Right atrium auricular region (tissue), 2 donors: Measurements from ENCODE around the gene PDE6G. TPM values are rescaled to one million over a fixed set of nuclear protein-coding genes. Genes with fewer than 3 reads are reported as not detected.

Experiments
- DNase-seq: peaks from one replicate; pipeline ENCODE4 v3.0.0-alpha.2; 2019; ENCODE audit warnings: low spot score
- H3K27ac ChIP-seq, 2 donors: fragments of 200-600 bp; sonication (generic); 1 replicate in 1 of 2; 2 replicates in 1 of 2; pipeline ENCODE4 v1.5.1; 2016 to 2019
- H3K27me3 ChIP-seq, 2 donors: fragments of 200-600 bp; sonication (generic); one replicate each; pipeline versions ENCODE4 v1.5.1 to v1.6.0; 2017 to 2019
- H3K36me3 ChIP-seq: fragments of 200-600 bp; sonication (generic); one replicate; pipeline ENCODE4 v1.5.1; 2016
- H3K4me1 ChIP-seq, 2 donors: fragments of 200-600 bp; sonication (generic); one replicate each; pipeline versions ENCODE4 v1.5.1 to v1.6.0; 2017 to 2019
- H3K4me3 ChIP-seq, 2 donors: fragments of 200-600 bp; sonication (generic); 1 replicate in 1 of 2; 2 replicates in 1 of 2; pipeline ENCODE4 v1.5.1; 2017 to 2019; ENCODE audit warnings: mild to moderate bottlenecking in 1 of 2, moderate library complexity in 1 of 2
- H3K9me3 ChIP-seq, 2 donors: fragments of 200-600 bp; sonication (generic); one replicate each; pipeline ENCODE4 v1.5.1; 2019
- CTCF ChIP-seq, 2 donors: fragments of 200-600 bp; sonication (generic); IDR thresholded peaks; one replicate each; pipeline ENCODE4 v1.5.1; 2019; ENCODE audit warnings: antibody characterized with exemption in 2 of 2
- total RNA-seq, 2 donors: library from RNA; depleted of rRNA; stranded (reverse); fragments of >200 nt; gene quantifications; one replicate each; pipeline ENCODE4 v1.1.0, GENCODE V29; 2016

The PDE6G gene
- total RNA-seq, 2 donors from 2014 or later: not detected

- Histone ChIP-seq H3K9me3 (no peaks in the 10 kb centered on the region), H3K4me1 (peaks cover 0 to 18% of the 10 kb centered on the region in 2 donors), H3K27me3 (no peaks in the 10 kb centered on the region), H3K36me3 (peaks cover 89% of the 10 kb centered on the region), H3K4me3 (no peak overlapping the region), H3K27ac (no peak overlapping the region)
- no peak for TF ChIP-seq CTCF (IDR thresholded peaks at IDR 0.05)
- no peak for DNase-seq
These were observed 38.9 kb upstream of the PDE6G start for GRCh38 chr17:81695211-81695610.

GRCh38 chr17:81694810-81695209 lies 38.5 kb upstream of the PDE6G start:
- peaks cover 93% of the 10 kb centered on the region for H3K36me3 ChIP-seq
- no peak overlapping the region for H3K4me3 ChIP-seq
- H3K9me3 ChIP-seq: no peaks in the 10 kb centered on the region
- no peak for TF ChIP-seq CTCF (IDR thresholded peaks at IDR 0.05)
- no peaks in the 10 kb centered on the region for H3K27me3 ChIP-seq
- DNase-seq: no peak
- peaks cover 0 to 18% of the 10 kb centered on the region in 2 donors for H3K4me1 ChIP-seq
- H3K27ac ChIP-seq: no peak overlapping the region

- H3K9me3 ChIP-seq: no peaks in the 10 kb centered on the region
- no peaks in the 10 kb centered on the region for H3K27me3 ChIP-seq
- no peak for TF ChIP-seq CTCF (IDR thresholded peaks at IDR 0.05)
- no peak for DNase-seq
- H3K4me3 ChIP-seq: no peak overlapping the region
- H3K36me3 ChIP-seq: peaks cover 93% of the 10 kb centered on the region
- peaks cover 0 to 18% of the 10 kb centered on the region in 2 donors for H3K4me1 ChIP-seq
- no peak overlapping the region for H3K27ac ChIP-seq
These were observed 37.3 kb upstream of the PDE6G start for GRCh38 chr17:81693509-81694210.

DNA sequence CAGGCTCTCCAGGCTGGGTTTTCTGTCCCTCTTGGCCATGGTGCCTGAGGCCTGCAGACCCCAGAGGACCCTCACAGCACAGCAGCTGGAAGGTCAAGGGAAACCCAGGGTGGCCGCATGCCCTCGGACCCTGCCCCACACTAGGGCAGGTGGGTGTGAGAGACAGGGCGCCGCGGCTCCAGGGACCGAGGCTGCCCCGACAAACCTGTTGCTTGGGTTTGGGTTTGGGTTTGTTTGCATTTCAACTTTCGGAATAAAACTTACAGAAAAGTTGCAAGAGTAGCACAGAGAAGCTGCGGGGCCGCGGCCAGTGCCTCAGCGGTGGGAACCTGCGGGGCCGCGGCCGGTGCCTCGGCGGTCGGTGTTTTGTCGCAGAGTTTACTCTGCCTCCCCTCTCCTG lies 35.3 kb upstream of the PDE6G start:
- Histone ChIP-seq H3K4me1 (peaks cover 0 to 2% of the 10 kb centered on the region in 2 donors), H3K4me3 (no peak overlapping the region), H3K36me3 (peaks cover 100% of the 10 kb centered on the region), H3K27me3 (no peaks in the 10 kb centered on the region), H3K9me3 (no peaks in the 10 kb centered on the region), H3K27ac (no peak overlapping the region)
- TF ChIP-seq CTCF (IDR thresholded peaks at IDR 0.05): no peak
- no peak for DNase-seq

- Histone ChIP-seq H3K27ac (no peak overlapping the region), H3K4me1 (no peaks in the 10 kb centered on the region), H3K9me3 (no peaks in the 10 kb centered on the region), H3K4me3 (no peak overlapping the region), H3K27me3 (no peaks in the 10 kb centered on the region), H3K36me3 (peaks cover 100% of the 10 kb centered on the region)
- no peak for DNase-seq
- TF ChIP-seq CTCF (IDR thresholded peaks at IDR 0.05): no peak
These were observed 34.9 kb upstream of the PDE6G start for GRCh38 chr17:81691196-81691595.

- TF ChIP-seq CTCF (IDR thresholded peaks at IDR 0.05): no peak
- Histone ChIP-seq H3K36me3 (peaks cover 100% of the 10 kb centered on the region), H3K4me3 (no peak overlapping the region), H3K27ac (no peak overlapping the region), H3K9me3 (no peaks in the 10 kb centered on the region), H3K27me3 (no peaks in the 10 kb centered on the region), H3K4me1 (peaks cover 0 to 5% of the 10 kb centered on the region in 2 donors)
- no peak for DNase-seq
These were observed 34.2 kb upstream of the PDE6G start for GRCh38 chr17:81690549-81690948.
